Activated CD4-positive, alpha-beta T cell treated with anti-CD3 and anti-CD28 coated beads, Interleukin-10, Interleukin-2, amounts not matched to agents 100 ng/mL and 50 ng/mL, durations not matched to agents 16 hours and 8 hours (primary cell): ENCODE results near the gene LSAMP.
"Not testable (repeated sequence)": the region's sequence is repeated elsewhere in the genome, so short reads cannot be mapped to it uniquely, and the experiment has no call there.

ENCODE experiments used
- DNase-seq: peaks from one replicate; pipeline ENCODE4 v3.0.0-alpha.2; 2020

LSAMP gene

DNA sequence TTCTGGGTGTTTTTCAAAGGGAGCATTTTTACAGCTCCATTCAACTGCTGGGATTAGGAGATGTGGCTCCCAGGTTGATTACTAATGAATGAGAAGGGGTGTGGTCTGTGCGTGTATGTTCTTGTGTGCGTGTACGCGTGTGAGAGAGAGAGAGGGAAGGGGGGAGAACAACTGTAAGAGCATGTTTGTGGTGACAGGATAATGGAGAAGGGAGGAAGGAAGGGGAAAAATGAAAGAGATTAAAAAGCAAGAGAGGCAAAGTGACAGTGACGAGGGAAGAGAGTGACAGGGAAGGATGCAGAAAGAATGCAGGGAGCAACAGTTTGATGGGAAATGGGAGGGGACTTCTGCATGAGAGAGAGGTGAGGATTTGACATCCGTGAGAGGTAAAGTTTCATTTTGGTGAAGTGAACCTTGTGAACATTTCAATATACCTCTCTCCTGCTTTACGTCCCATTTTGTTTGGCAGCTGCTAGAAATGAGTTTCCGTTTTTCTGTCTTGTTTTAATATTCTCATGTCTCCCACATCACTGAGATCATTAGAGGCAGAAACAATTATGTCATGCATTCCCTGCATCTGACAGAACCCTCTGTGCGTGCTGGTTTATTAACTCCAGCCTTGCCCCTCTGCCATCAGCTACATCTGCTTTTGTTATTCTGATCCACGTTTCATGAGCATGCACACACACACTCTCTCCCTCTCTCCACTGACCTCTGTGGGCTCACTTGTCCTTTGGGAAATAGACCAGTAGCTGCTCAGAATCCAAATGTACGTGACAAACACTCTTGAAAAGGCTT, 660.3 kb downstream of the LSAMP start:
- DNase-seq: no peak

DNA sequence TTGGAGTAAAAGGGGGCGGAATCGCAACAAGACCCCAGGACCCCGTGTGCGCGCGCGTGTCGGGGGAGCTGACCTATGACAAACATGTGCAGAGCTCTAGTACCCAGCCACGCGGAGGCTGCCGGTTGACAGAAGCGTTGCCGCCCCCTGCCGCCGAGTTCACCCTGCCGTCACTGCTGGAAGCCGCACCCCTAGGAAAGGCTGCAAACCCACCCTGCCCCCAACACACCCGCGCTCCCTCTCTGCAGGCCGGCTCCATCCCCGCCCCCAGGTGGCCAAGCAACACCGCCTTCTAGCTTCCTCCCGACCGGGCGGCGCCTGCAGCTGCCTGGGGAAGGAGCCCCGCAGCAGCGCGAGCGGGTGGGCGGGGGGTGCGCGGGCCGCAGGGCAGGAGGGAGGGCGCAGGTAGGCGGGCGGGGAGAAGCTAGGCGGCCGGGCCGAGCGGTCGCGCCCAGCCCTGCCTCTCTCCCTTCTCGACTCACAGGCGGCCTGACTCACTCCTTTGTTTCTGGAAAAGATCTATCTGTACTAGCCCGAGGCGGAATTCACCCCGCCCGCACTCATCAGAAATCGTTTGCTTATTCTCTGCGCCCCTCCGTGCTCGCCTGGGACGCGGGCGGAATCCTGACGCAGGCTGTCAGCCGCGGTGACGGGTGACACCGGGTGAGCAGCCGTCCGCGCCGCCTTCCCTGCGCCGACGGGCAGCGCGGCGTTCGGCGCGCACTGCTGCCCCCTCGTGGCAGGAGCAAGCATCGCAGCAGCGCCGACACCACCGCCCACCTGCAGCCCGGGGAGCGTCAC, 661.1 kb downstream of the LSAMP start:
- DNase-seq: peak; percentile 90

DNA sequence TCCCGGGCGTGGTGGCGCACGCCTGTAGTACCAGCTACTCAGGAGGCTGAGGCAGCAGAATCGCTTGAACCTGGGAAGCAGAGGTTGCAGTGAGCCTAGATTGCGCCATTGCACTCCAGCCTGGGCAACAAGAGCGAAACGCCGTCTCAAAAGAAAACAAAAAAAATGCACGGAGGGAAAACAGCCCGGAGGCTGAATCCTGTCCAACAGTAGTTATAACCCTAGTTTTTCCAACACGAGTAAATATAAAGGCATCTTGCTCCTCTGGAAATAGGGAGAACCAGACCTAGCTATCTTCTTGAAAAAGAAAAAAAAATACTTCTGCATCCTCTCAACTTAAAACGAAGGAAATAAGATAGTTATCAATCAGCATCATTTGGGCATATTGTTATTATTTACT, 661.9 kb downstream of the LSAMP start:
- not testable (repeated sequence) for DNase-seq

DNA sequence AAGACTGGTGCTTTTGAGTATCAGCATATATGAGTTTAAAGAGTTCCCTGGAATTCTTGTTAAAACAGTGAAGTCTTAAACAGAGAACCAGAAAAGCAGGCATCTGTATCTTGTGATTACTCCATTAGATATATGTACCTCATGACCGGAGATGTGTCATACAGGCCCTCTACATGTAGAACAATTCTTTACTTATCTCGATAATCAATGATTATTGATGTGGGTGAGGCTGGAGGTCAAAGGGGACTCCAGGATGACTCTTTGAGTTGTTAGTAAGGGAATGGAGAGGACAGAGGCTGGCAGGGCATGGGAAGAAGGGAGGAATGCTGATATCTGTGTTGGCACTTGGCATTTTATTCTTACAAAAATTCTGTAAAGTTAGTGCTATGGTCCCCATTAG, 666.3 kb downstream of the LSAMP start:
- DNase-seq: no peak

DNA sequence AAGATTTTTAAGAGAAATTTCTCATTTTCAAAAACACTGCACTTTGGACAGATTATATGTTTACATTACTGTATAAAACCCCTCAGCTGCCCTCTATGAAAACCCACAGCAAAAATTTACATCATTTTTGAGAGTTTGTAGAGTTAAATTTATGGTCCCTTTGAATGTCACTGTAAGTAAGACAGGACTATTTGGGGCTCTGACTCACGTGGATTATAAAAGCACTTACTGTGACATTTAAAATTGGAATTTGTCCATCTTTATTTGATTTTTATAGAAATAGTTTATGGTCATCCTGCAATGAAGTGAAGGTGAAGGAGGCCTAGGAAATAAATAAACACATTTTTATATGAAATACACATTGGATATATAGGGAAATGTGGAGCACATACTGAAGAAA, 672.3 kb downstream of the LSAMP start:
- DNase-seq: no peak

DNA sequence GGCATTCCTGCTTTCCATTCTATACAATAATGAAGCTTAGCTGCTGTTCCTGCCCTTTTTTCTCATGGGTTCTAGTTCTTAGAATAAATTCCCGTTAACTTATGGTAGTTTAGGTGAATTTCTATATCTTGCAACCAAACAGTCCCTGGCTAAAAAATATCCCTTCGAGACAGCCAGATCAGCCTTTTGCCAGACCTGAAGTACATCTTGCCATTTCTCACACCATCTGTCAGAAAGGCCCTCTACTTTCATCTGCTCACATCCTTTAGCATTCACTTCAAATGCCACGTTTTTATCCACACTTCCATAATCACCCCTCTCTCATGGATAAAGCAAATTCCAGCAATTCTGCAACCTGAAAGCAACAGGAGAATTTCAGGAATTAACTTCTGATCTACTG, 676.6 kb downstream of the LSAMP start:
- DNase-seq: no peak

DNA sequence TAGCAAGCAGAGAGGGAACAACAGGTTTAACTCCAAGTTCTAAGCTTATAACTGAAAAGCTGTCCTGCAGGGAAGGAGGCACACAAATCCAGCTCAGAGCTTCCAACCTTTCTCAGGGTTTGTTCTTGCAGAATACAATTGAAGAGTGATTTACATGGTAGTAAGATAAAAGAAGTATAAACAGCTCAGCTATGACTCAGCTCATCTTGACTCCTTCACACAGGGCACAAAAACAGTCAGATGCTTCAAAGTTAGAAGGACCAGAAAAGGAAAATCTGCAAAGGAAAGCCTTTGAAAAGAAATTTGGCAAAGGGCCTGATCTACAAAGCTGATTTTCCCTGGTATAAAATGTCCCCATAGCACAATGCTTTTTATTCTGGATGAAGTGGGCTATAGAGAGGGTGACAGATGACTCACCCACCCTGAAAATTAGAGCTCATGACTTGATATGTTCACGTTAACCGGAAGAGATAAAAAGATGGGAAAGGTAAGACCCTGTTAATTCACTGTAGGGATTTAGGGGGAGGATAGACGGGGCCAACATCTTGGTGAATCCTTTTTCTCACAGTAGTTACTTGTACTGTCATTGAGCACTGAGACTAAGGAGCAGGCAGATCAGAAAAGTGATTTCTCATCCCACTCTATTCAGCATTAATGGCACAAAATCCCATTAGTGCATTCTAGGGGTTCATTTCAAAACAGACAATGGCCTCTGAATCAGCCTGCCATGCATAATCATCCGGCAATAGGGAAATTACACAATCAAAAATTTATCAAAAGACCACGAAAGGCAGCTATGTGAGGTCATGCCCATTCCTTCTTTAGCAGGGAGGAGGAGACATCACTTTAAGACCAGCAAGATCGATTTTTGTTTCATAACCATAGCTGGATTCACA, 678.5 kb downstream of the LSAMP start:
- no peak for DNase-seq

DNA sequence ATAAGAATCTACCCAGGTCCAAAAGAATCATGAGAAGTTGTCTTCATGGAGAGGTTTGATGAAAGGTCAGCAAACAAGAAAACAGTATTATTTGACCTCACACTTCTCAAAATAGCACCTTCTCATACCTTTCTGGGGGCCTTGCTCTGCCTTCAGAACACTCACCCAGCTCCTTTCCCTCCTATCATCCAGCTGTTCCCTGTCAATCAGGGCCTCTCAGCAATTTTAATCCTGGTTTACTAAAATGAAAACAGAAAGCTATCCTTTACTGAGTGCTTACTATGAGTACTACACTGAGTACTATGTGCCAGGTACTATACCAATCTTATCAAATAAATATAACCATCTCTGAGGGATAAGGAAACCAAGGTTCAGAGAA, 683.4 kb downstream of the LSAMP start:
- DNase-seq: no peak

DNA sequence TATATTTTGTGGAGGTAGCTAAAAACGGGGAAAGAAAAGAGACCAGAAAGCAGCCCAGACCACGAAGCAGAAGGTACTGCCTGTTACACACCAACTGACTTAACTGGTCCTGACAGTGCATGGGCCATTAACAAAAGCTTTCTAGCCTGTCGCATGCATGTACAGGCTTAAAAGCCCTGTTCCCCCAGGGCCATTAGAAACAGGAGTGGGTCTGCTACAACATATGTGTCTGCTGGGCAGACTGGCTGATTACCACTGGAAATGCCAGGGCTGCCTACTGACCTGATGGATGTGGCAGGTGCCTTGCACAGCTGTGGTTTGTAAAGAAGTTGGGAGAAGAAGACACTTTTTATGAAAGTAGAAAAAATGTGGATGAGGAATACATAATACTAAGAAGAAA, 684.6 kb downstream of the LSAMP start:
- DNase-seq: no peak

DNA sequence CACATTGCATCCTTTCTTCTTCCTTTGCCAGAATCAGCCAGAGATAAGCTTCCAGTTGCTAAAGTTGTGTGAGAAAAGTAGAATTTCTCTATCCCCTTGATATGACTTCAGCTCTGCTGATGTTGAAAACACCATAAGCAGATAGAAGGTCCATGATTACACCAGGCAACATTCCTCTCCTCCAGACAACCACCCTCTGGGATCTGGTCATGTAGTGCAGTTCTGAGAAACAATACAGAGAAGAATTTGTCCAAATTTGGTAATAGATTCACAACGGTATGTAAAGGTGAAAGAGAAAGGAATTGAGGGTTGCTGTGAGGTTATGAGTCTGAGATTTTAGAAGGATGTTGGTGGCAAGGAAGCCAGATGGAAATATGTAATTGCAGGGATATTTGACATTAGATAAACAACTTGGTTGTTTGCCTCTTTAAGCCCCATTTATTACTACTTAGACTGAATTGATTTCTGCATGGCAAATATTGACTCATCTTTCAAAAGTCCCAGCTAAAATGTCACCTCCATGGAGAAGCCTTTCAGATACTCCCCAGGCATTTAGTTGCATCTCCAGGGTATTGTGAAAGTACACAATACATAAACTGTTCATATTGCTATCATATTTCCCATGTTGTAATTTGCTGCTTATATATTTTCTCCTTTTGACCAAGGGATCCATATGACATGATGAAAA, 687.1 kb downstream of the LSAMP start:
- no peak for DNase-seq

DNA sequence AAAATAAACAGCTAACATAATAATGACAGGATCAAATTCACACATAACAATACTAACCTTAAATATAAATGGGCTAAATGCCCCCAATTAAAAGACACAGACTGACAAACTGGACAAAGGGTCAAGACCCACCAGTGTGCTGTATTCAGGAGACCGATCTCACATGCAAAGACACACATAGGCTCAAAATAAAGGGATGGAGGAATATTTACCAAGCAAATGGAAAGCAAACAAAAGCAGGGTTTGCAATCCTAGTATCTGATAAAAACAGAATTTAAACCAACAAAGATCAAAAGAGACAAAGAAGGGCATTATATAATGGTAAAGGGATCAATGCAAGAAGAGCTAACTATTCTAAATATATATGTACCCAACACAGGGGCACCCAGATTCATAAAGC, 692.3 kb downstream of the LSAMP start:
- not testable (repeated sequence) for DNase-seq
